ENCODE data around the gene MMP15. TPM values are rescaled to one million over a fixed set of nuclear protein-coding genes. Genes with fewer than 3 reads are reported as not detected.

Gene MMP15
- total and polyA plus RNA-seq, 2 donors (not counting 3 experiments of a cell fraction or from before 2014, with no cell fraction given), result 12.6 to 16.0 TPM

- no peak for DNase-seq (ENCODE audit: low read depth, low spot score)
- H3K27ac ChIP-seq (ENCODE audit: insufficient read depth, low read depth, low read length), result no peak overlapping the region
- no peaks in the 10 kb centered on the region for H3K79me2 ChIP-seq (ENCODE audit: control insufficient read depth, insufficient read depth, low read length)
- ChIA-PET CTCF (interaction anchor here (1.0 kb wide), 1 partner anchor 41 kb away, joined by 3 read pairs; no protein-coding TSS in a partner anchor), POLR2A (no interaction called here)
- no TSS peak for BruUV-seq (replicated peaks)
- H2AFZ ChIP-seq (ENCODE audit: low read depth, low read length), result no peak overlapping the region
- H3K36me3 ChIP-seq (ENCODE audit: control insufficient read depth in 2 of 2, extremely low read depth in 1 of 2, insufficient read depth in 2 of 2, low read length in 2 of 2), result no peaks in the 10 kb centered on the region
- intact Hi-C loops (cut with micrococcal nuclease), result no loop called here
- H3K4me3 ChIP-seq (replicated peaks in 1 of 3; ENCODE audit: insufficient read depth in 1 of 3, low read depth in 1 of 3, low read length in 3 of 3), result no peak overlapping the region
- no peaks in the 10 kb centered on the region for H3K4me1 ChIP-seq (ENCODE audit: control insufficient read depth, extremely low read depth, insufficient read depth, low read length)
- H3K9me1 ChIP-seq (replicated peaks; ENCODE audit: control insufficient read depth, extremely low read depth, insufficient read depth, low read length), result no peaks in the 10 kb centered on the region
- no peak overlapping the region for H3K9ac ChIP-seq (replicated peaks; ENCODE audit: extremely low read depth, insufficient read depth, low read length)
- H3K27me3 ChIP-seq (ENCODE audit: control insufficient read depth in 2 of 2, insufficient read depth in 2 of 2, low read length in 2 of 2), result peaks cover 0 to 9% of the 10 kb centered on the region in 2 experiments
- dilution Hi-C loops (cut with MboI; ENCODE audit: extremely low pct_ligation_motif_present, low sequenced_read_pairs), result no loop called here
- H3K9me3 ChIP-seq (replicated peaks; ENCODE audit: control insufficient read depth, insufficient read depth, low read length), result no peaks in the 10 kb centered on the region
- TF ChIP-seq CTCF (IDR thresholded peaks at IDR 0.05; ENCODE audit: extremely low read depth in 1 of 2, insufficient read depth in 1 of 2, low read depth in 1 of 2, low read length in 2 of 2) (no peak), MAX (IDR thresholded peaks at IDR 0.05; ENCODE audit: insufficient read depth, insufficient read length) (no peak), MYC (IDR thresholded peaks at IDR 0.05; ENCODE audit: low read depth, low read length) (no peak), FOS (IDR thresholded peaks at IDR 0.05; ENCODE audit: borderline replicate concordance, insufficient read depth, low read length) (no peak), GATA2 (IDR thresholded peaks at IDR 0.05; ENCODE audit: insufficient read depth, insufficient read length, low read depth, low read length) (no peak), POLR2AphosphoS5 (IDR thresholded peaks at IDR 0.05; ENCODE audit: insufficient read depth, low read depth, low read length) (no peak), POLR2A (IDR thresholded peaks at IDR 0.05; ENCODE audit: low read depth, low read length) (no peak), JUN (IDR thresholded peaks at IDR 0.05; ENCODE audit: borderline replicate concordance, insufficient read depth, insufficient read length, low read depth) (no peak)
- no peaks in the 10 kb centered on the region for H4K20me1 ChIP-seq (replicated peaks; ENCODE audit: control insufficient read depth, extremely low read depth, insufficient read depth, low read length)
- no peak for FAIRE-seq
- no peak overlapping the region for H3K4me2 ChIP-seq (ENCODE audit: insufficient read depth, low read length)
Observed at GRCh38 chr16:58057121-58057520, 31.6 kb downstream of the MMP15 start.

Data from endothelial cell of umbilical vein (primary cell).